SK-N-SH (cell line): ENCODE results near the gene UBE2D2. TPM values are rescaled to one million over a fixed set of nuclear protein-coding genes. Genes with fewer than 3 reads are reported as not detected.

Source experiments
- CTCF ChIA-PET: fragments of 300-600, 350-600 bp; formaldehyde crosslinking; extraction: SDS; loops from one replicate; lab custom pipeline; 2021; lab: Yijun Ruan, JAX
- POLR2A ChIA-PET: fragments of 350-600 bp; sonication (Branson Sonifier 250); formaldehyde crosslinking; extraction: SDS; loops from one replicate; lab custom pipeline; 2020; ENCODE audit warnings: antibody characterized with exemption, inconsistent platforms; lab: Yijun Ruan, JAX
- DNase-seq: peaks from one replicate; pipeline ENCODE4 v3.0.0; 2012
- H2AFZ ChIP-seq: fragments of 200-600 bp; sonication (generic); 2 replicates; pipeline ENCODE4 v1.8.1; 2016; ENCODE audit warnings: antibody characterized with exemption, mild to moderate bottlenecking, low read depth
- H3F3A ChIP-seq: fragments of 200-600 bp; sonication (generic); replicated peaks from 2 replicates; pipeline ENCODE3; 2016; ENCODE audit warnings: antibody characterized with exemption, mild to moderate bottlenecking; ENCODE audit not compliant: insufficient read depth
- H3K27ac ChIP-seq, 2 experiments: fragments of 200-500 bp in 1 of 2; fragments of 200-600 bp in 1 of 2; sonication (Bioruptor generic) in 1 of 2; sonication (generic), shearing (Covaris generic) in 1 of 2; 2 replicates each; pipeline versions ENCODE4 v1.5.1 to v1.6.1; 2014 to 2016; ENCODE audit warnings: low read depth in 2 of 2, inconsistent platforms in 1 of 2, low read length in 1 of 2, mild to moderate bottlenecking in 1 of 2, mixed read lengths in 1 of 2
- H3K27me3 ChIP-seq: fragments of 200-600 bp; sonication (generic), shearing (Covaris generic); 2 replicates; pipeline ENCODE4 v1.6.1; 2016; ENCODE audit warnings: mixed run types; ENCODE audit not compliant: insufficient read depth
- H3K36me3 ChIP-seq, 2 experiments: fragments of 200-500 bp in 1 of 2; fragments of 200-600 bp in 1 of 2; sonication (Bioruptor generic) in 1 of 2; sonication (generic) in 1 of 2; replicated peaks in 1 of 2; 2 replicates each; pipeline versions ENCODE3 to v1.5.1; 2014 to 2016; ENCODE audit warnings: low read length in 1 of 2, mild to moderate bottlenecking in 1 of 2; ENCODE audit not compliant: insufficient read depth in 2 of 2, control insufficient read depth in 1 of 2
- H3K4me1 ChIP-seq, 2 experiments: fragments of 200-500 bp in 1 of 2; fragments of 200-600 bp in 1 of 2; sonication (Bioruptor generic) in 1 of 2; sonication (generic), shearing (Covaris generic) in 1 of 2; 2 replicates each; pipeline versions ENCODE4 v1.5.1 to v1.6.1; 2014 to 2016; ENCODE audit warnings: low read depth in 1 of 2, low read length in 1 of 2, mixed run types in 1 of 2; ENCODE audit not compliant: insufficient read depth in 2 of 2, control insufficient read depth in 1 of 2
- H3K4me2 ChIP-seq: fragments of 200-600 bp; sonication (generic), shearing (Covaris generic); 2 replicates; pipeline ENCODE4 v1.6.1; 2017; ENCODE audit warnings: mixed run types
- H3K4me3 ChIP-seq, 2 experiments: fragments of 200-500 bp in 1 of 2; fragments of 200-600 bp in 1 of 2; sonication (Bioruptor generic) in 1 of 2; sonication (generic), shearing (Covaris generic) in 1 of 2; 2 replicates each; pipeline versions ENCODE4 v1.5.1 to v1.8.1; 2014 to 2016; ENCODE audit warnings: low read depth in 2 of 2, inconsistent platforms in 1 of 2, low read length in 1 of 2, mild to moderate bottlenecking in 1 of 2, mixed read lengths in 1 of 2, moderate library complexity in 1 of 2
- H3K79me2 ChIP-seq: fragments of 200-600 bp; sonication (generic); 2 replicates; pipeline ENCODE4 v1.8.1; 2017; ENCODE audit warnings: mild to moderate bottlenecking; ENCODE audit not compliant: insufficient read depth
- H3K9ac ChIP-seq: fragments of 200-600 bp; sonication (generic); 2 replicates; pipeline ENCODE4 v1.6.1; 2017; ENCODE audit warnings: mixed run types
- H3K9me2 ChIP-seq: fragments of 200-600 bp; sonication (generic); 2 replicates; pipeline ENCODE4 v1.6.1; 2017; ENCODE audit warnings: mixed run types
- H3K9me3 ChIP-seq: fragments of 200-600 bp; sonication (generic); 2 replicates; pipeline ENCODE4 v1.6.1; 2017; ENCODE audit warnings: mixed run types, mild to moderate bottlenecking, moderate library complexity
- H4K20me1 ChIP-seq: fragments of 200-600 bp; sonication (generic); 2 replicates; pipeline ENCODE4 v1.6.1; 2017; ENCODE audit warnings: mild to moderate bottlenecking, mixed run types; ENCODE audit not compliant: insufficient read depth
- CHD2 ChIP-seq: fragments of 150-350 bp; IDR thresholded peaks from 2 replicates; pipeline ENCODE4 v1.6.1; 2018; ENCODE audit warnings: low read length; ENCODE audit not compliant: partially characterized antibody
- EP300 ChIP-seq, 2 experiments: IDR thresholded peaks; 2 replicates each; pipeline versions ENCODE4 v1.4.0 to v1.6.1; 2012; ENCODE audit warnings: borderline replicate concordance in 1 of 2, low read depth in 1 of 2, low read length in 1 of 2
- FOXJ3 ChIP-seq: sonication (generic); formaldehyde crosslinking; IDR thresholded peaks from 2 replicates; pipeline ENCODE4 v1.5.1; 2020; ENCODE audit warnings: mild to moderate bottlenecking, missing genetic modification reagents
- MAX ChIP-seq: IDR thresholded peaks from 2 replicates; pipeline ENCODE4 v1.4.0; 2012; ENCODE audit warnings: low read depth
- MXI1 ChIP-seq: IDR thresholded peaks from 2 replicates; pipeline ENCODE4 v1.6.1; 2012; ENCODE audit warnings: mild to moderate bottlenecking, low read depth, low read length, improper control_type of control experiment
- RCOR1 ChIP-seq: fragments of 150-350 bp; IDR thresholded peaks from 2 replicates; pipeline ENCODE4 v1.6.1; 2017; ENCODE audit warnings: antibody characterized with exemption, low read length
- REST ChIP-seq: IDR thresholded peaks from 2 replicates; pipeline ENCODE4 v1.6.1; 2012; ENCODE audit warnings: mild to moderate bottlenecking, low read depth, low read length, moderate library complexity
- TCF12 ChIP-seq: IDR thresholded peaks from 2 replicates; pipeline ENCODE4 v1.4.0; 2012
- WGBS: methylation state at CpG from one replicate; pipeline ENCODE4 v1.1.6; 2017; ENCODE audit warnings: low lambda C conversion rate; 5-methylcytosine and 5-hydroxymethylcytosine counted together
- polyA plus RNA-seq, 3 experiments: library from polyadenylated mRNA; depleted of rRNA; stranded (reverse); fragments of >200 nt; gene quantifications; 2 replicates each; pipeline ENCODE4 v1.2.3, GENCODE V29; 2012
- TF ChIP-seq, protein P1 (sequence below): fragments of 200-600 bp; sonication (generic); IDR thresholded peaks from 2 replicates; pipeline ENCODE4 v1.6.1; 2017; ENCODE audit warnings: antibody characterized with exemption, mild to moderate bottlenecking, moderate library complexity
- TF ChIP-seq, protein P2 (sequence below): fragments of 150-350 bp; IDR thresholded peaks from 2 replicates; pipeline ENCODE4 v1.6.1; 2017; ENCODE audit warnings: antibody characterized with exemption, low read length, low read depth, borderline replicate concordance
- TF ChIP-seq, protein P3 (sequence below): IDR thresholded peaks from 2 replicates; pipeline ENCODE4 v1.4.0; 2012; ENCODE audit warnings: low read depth, borderline replicate concordance

Gene UBE2D2
- polyA plus RNA-seq, 1 of the 3 experiments (the other 2 are of a cell fraction): 24.5 TPM

DNA sequence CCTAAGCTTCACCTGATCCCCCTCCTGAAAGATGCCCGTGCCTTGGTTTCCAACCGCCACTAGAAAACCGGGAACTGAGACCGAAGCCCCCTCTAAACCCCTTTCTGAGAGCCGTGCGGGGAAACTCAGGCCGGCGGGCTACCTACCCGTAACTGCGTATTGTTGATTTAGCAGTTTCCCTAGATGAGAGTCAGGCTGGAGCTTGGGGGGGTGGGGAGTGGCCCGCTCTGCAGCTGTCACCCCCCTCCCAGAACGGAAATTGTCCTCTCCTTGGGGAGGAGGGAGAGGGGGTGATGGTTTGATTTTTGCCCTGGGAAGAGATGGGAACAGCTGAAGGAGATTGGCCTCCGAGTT lies 89.5 kb downstream of the UBE2D2 start:
- Histone ChIP-seq H3K9me2 (no peaks in the 10 kb centered on the region), H3K4me3 (peak overlapping the region; percentile 91 to 93), H3K4me1 (peaks cover 39 to 60% of the 10 kb centered on the region in 2 experiments), H3K79me2 (peaks cover 79% of the 10 kb centered on the region), H3K9ac (peak overlapping the region; percentile 85), H3F3A (peaks cover 44% of the 10 kb centered on the region), H3K27me3 (no peaks in the 10 kb centered on the region)
- 23% methylated on average over 5 of the region's 13 CpGs for WGBS
- TF ChIP-seq, protein P1, sequence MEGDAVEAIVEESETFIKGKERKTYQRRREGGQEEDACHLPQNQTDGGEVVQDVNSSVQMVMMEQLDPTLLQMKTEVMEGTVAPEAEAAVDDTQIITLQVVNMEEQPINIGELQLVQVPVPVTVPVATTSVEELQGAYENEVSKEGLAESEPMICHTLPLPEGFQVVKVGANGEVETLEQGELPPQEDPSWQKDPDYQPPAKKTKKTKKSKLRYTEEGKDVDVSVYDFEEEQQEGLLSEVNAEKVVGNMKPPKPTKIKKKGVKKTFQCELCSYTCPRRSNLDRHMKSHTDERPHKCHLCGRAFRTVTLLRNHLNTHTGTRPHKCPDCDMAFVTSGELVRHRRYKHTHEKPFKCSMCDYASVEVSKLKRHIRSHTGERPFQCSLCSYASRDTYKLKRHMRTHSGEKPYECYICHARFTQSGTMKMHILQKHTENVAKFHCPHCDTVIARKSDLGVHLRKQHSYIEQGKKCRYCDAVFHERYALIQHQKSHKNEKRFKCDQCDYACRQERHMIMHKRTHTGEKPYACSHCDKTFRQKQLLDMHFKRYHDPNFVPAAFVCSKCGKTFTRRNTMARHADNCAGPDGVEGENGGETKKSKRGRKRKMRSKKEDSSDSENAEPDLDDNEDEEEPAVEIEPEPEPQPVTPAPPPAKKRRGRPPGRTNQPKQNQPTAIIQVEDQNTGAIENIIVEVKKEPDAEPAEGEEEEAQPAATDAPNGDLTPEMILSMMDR: 0 out of 2 replicates have a peak, but pooled peaks have one; percentile 5
- TF ChIP-seq, protein P2, sequence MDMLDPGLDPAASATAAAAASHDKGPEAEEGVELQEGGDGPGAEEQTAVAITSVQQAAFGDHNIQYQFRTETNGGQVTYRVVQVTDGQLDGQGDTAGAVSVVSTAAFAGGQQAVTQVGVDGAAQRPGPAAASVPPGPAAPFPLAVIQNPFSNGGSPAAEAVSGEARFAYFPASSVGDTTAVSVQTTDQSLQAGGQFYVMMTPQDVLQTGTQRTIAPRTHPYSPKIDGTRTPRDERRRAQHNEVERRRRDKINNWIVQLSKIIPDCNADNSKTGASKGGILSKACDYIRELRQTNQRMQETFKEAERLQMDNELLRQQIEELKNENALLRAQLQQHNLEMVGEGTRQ: no peak
- TF ChIP-seq, all 33 proteins: peak for 1
- Histone ChIP-seq H3K4me2 (peak overlapping the region; percentile 98), H4K20me1 (peaks cover 40% of the 10 kb centered on the region), H3K36me3 (peaks cover 0 to 4% of the 10 kb centered on the region in 2 experiments), H3K27ac (peak overlapping the region; percentile 78 to 96), H3K9me3 (no peaks in the 10 kb centered on the region), H2AFZ (no peak overlapping the region)
- DNase-seq: no peak
- ChIA-PET CTCF (interaction anchor here (0.9 to 20.6 kb wide), 16 partner anchors 10 to 125 kb away, joined by 3 to 238 read pairs (median 6); no protein-coding TSS in a partner anchor), POLR2A (interaction anchor here (1.3 to 6.9 kb wide), 7 partner anchors 10 to 113 kb away, joined by 5 to 130 read pairs (median 23); no protein-coding TSS in a partner anchor)

- Histone ChIP-seq H3K27ac (peak overlapping the region; percentile 78 to 96), H3F3A (peaks cover 39% of the 10 kb centered on the region), H3K9me3 (no peaks in the 10 kb centered on the region), H3K4me3 (peak overlapping the region; percentile 91 to 93), H3K36me3 (peaks cover 0 to 4% of the 10 kb centered on the region in 2 experiments), H4K20me1 (peaks cover 45% of the 10 kb centered on the region), H3K4me1 (peaks cover 45 to 66% of the 10 kb centered on the region in 2 experiments), H3K27me3 (no peaks in the 10 kb centered on the region), H3K4me2 (peak overlapping the region; percentile 98), H3K9ac (peak overlapping the region; percentile 85), H3K9me2 (no peaks in the 10 kb centered on the region), H3K79me2 (peaks cover 85% of the 10 kb centered on the region), H2AFZ (no peak overlapping the region)
- ChIA-PET CTCF (interaction anchor here (0.9 to 20.6 kb wide), 16 partner anchors 9 to 124 kb away, joined by 3 to 238 read pairs (median 6); no protein-coding TSS in a partner anchor), POLR2A (interaction anchor here (0.7 to 6.9 kb wide), 8 partner anchors 10 to 112 kb away, joined by 4 to 130 read pairs (median 16); no protein-coding TSS in a partner anchor)
- DNase-seq: peak; percentile 79
- 18% methylated on average over 13 of the region's 14 CpGs for WGBS
- TF ChIP-seq MAX (0 out of 2 replicates have a peak, but pooled peaks have one; percentile 52), FOXJ3 (peak; percentile 42; the same call in 1 of the 2 replicates), REST (no peak), TCF12 (peak; percentile 26; the same call in 1 of the 2 replicates), MXI1 (peak; percentile 54), EP300 (IDR thresholded peaks at IDR 0.05; ENCODE audit: borderline replicate concordance in 1 of 2, low read depth in 1 of 2, low read length in 1 of 2) (peak in 1 of 2 experiments; percentile 29; a peak in 1 of 4 replicates), CHD2 (peak; percentile 39), RCOR1 (peak; percentile 70)
- TF ChIP-seq, protein P3, sequence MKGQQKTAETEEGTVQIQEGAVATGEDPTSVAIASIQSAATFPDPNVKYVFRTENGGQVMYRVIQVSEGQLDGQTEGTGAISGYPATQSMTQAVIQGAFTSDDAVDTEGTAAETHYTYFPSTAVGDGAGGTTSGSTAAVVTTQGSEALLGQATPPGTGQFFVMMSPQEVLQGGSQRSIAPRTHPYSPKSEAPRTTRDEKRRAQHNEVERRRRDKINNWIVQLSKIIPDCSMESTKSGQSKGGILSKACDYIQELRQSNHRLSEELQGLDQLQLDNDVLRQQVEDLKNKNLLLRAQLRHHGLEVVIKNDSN: peak; percentile 79; the same call in 1 of the 2 replicates
- TF ChIP-seq, protein P1: no peak
Observed at GRCh38 chr5:139651043-139651834, 90.1 kb downstream of the UBE2D2 start.
